Upper lobe of right lung (tissue), 1 donor: ENCODE data around the gene HIRIP3. TPM values are rescaled to one million over a fixed set of nuclear protein-coding genes. Genes with fewer than 3 reads are reported as not detected.
"Not testable (repeated sequence)": the region's sequence is repeated elsewhere in the genome, so short reads cannot be mapped to it uniquely, and the experiment has no call there.

Experiments used
- ATAC-seq: fragments of 200-7000 bp; cut with Tn5 transposase; one replicate; pipeline ENCODE4 v1.9.1; 2020; ENCODE audit warnings: mild to moderate bottlenecking, moderate library complexity
- DNase-seq: peaks from one replicate; pipeline ENCODE4 v3.0.0-alpha.2; 2020
- H3K27ac ChIP-seq: fragments of 200-600 bp; one replicate; pipeline ENCODE4 v1.8.0; 2022
- H3K27me3 ChIP-seq: fragments of 200-600 bp; one replicate; pipeline ENCODE4 v1.8.0; 2022; ENCODE audit warnings: mild to moderate bottlenecking
- H3K36me3 ChIP-seq: fragments of 200-600 bp; one replicate; pipeline ENCODE4 v1.8.0; 2022
- H3K4me1 ChIP-seq: fragments of 200-600 bp; one replicate; pipeline ENCODE4 v1.8.0; 2022
- H3K4me3 ChIP-seq: fragments of 200-600 bp; one replicate; pipeline ENCODE4 v1.8.0; 2022; ENCODE audit warnings: mild to moderate bottlenecking
- H3K9me3 ChIP-seq: fragments of 200-600 bp; one replicate; pipeline ENCODE4 v1.8.0; 2022
- intact Hi-C: fragments of 100-400 bp; cut with DNase I; formaldehyde crosslinking; loops from one replicate; pipeline ENCODE4 v1.11.0; 2022
- total RNA-seq: library from RNA; stranded (reverse); fragmentation: NEBNext Ultra II Directional; extraction: Animal tissue kit (Norgen Biotek cat#: 25700); gene quantifications from one replicate; pipeline ENCODE4 v1.2.1, GENCODE V29; 2021
- TF ChIP-seq, protein P1 (sequence below): fragments of 200-600 bp; IDR thresholded peaks from one replicate; pipeline ENCODE4 v1.8.0; 2022; ENCODE audit warnings: antibody characterized with exemption
- donor health status: DM: no; HTN: yes; CAD: no; lungs with severe emphysema.

HIRIP3 gene
- total RNA-seq, 1 donor from 2014 or later: 20.3 TPM

DNA sequence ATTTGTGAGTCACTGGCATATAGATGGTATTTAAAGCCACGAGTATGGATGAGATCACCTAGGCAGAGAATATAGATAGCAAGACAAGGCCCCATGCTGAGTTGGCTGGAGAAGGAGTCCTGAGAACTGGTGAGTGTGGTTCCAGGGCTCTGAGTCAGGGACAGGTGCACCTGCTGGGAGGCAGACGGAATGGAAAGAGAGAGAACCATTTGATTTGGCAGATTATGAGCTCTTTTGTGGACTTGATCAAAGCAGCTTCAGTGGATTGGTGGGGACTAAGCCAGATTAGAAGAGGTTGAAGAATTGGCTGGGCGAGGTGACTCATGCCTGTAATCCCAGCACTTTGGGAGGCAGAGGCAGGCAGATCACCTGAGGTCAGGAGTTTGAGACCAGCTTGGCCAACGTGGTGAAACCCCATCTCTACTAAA lies 23.3 kb upstream of the HIRIP3 start:
- intact Hi-C loops: loop anchor here (10.0 kb wide), 1 partner anchor 324 kb away; no protein-coding TSS in a partner anchor
- no peak for DNase-seq
- Histone ChIP-seq H3K36me3 (no peaks in the 10 kb centered on the region), H3K27me3 (no peaks in the 10 kb centered on the region), H3K9me3 (no peaks in the 10 kb centered on the region), H3K27ac (no peak overlapping the region), H3K4me3 (no peak overlapping the region), H3K4me1 (no peaks in the 10 kb centered on the region)
- TF ChIP-seq, protein P1, sequence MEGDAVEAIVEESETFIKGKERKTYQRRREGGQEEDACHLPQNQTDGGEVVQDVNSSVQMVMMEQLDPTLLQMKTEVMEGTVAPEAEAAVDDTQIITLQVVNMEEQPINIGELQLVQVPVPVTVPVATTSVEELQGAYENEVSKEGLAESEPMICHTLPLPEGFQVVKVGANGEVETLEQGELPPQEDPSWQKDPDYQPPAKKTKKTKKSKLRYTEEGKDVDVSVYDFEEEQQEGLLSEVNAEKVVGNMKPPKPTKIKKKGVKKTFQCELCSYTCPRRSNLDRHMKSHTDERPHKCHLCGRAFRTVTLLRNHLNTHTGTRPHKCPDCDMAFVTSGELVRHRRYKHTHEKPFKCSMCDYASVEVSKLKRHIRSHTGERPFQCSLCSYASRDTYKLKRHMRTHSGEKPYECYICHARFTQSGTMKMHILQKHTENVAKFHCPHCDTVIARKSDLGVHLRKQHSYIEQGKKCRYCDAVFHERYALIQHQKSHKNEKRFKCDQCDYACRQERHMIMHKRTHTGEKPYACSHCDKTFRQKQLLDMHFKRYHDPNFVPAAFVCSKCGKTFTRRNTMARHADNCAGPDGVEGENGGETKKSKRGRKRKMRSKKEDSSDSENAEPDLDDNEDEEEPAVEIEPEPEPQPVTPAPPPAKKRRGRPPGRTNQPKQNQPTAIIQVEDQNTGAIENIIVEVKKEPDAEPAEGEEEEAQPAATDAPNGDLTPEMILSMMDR: no peak
- no peak for ATAC-seq

DNA sequence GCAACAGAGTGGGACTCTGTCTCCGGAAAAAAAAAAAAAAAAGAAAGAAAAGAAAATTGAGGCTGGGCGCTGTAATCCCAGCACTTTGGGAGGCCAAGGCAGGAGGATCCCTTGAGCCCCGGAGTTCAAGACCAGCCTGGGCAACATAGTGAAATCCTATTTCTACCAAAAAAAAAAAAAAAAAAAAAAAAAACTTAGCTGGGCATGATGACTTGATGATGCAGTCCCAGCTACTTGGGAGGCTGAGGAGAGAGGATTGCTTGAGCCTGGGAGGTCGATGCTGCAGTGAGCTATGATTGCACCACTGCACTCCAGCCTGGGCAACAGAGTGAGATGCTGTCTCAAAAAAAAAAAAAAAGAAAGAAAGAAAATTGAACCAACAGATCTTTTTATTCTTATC lies 22.5 kb upstream of the HIRIP3 start:
- not testable (repeated sequence) for DNase-seq, H3K27ac ChIP-seq, H3K27me3 ChIP-seq, H3K4me1 ChIP-seq, H3K4me3 ChIP-seq, ATAC-seq, H3K9me3 ChIP-seq, H3K36me3 ChIP-seq
- intact Hi-C loops: loop anchor here (10.0 kb wide), 1 partner anchor 323 kb away; no protein-coding TSS in a partner anchor

DNA sequence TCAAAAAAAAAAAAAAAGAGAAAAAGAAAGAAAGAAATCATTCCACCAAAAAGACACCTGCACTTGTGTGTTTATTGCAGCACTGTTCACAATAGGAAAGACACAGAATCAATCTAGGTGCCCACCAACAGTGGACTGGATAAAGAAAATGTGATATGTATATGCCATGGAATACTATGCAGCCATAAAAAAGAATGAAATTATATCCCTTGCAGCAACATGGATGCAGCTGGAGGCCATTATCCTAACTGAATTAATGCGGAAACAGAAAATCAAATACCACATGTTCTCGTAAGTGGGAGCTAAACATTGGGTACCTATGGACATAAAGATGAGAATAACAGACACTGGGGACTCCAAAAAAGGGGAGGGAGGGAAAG lies 21.9 kb upstream of the HIRIP3 start:
- no peaks in the 10 kb centered on the region for H3K36me3 ChIP-seq
- intact Hi-C loops: loop anchor here (10.0 kb wide), 1 partner anchor 322 kb away; no protein-coding TSS in a partner anchor
- no peak overlapping the region for H3K27ac ChIP-seq
- H3K4me1 ChIP-seq: no peaks in the 10 kb centered on the region
- H3K27me3 ChIP-seq: peaks cover 2% of the 10 kb centered on the region
- DNase-seq (no peak), ATAC-seq (no peak)
- no peak overlapping the region for H3K4me3 ChIP-seq
- H3K9me3 ChIP-seq: no peaks in the 10 kb centered on the region
- TF ChIP-seq, protein P1: no peak

DNA sequence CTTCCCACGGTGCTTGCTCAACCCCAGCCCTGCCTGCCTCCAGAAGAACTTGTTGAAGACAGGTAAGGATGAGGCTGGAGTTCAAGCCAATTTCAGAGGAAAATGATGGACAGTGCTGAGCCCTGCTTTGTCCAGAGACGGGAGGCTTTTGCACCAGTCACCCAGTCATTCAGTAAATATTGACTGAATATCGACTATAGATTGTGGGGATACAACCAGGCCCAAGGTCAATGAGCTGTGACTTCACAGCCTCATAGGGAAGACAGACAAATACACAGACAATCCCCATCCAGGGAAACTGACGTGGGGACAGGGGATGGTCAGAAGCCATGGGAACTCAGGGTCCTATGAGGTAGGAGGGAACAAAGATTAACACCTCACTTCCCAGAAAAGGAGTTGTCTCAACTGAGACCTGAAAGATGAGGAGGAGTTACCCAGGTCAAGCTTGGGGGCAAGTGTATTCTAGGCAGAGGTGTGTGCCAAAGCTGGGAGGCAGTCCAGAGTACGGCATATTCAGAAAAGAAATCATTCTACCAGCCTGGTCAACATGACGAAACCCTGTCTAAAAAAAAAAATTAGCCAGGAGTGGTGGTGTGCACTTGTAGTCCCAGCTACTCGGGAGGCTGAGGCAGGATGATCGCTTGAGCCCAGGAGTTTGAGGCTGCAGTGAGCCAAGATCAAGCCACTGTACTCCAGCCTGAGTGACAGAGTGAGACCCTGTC lies 21.3 kb upstream of the HIRIP3 start:
- TF ChIP-seq, protein P1: no peak
- DNase-seq (no peak), ATAC-seq (no peak)
- H3K27me3 ChIP-seq: peaks cover 8% of the 10 kb centered on the region
- no peaks in the 10 kb centered on the region for H3K9me3 ChIP-seq
- H3K36me3 ChIP-seq: no peaks in the 10 kb centered on the region
- intact Hi-C loops: loop anchor here (10.0 kb wide), 1 partner anchor 322 kb away; no protein-coding TSS in a partner anchor
- no peaks in the 10 kb centered on the region for H3K4me1 ChIP-seq
- no peak overlapping the region for H3K27ac ChIP-seq
- H3K4me3 ChIP-seq: no peak overlapping the region

DNA sequence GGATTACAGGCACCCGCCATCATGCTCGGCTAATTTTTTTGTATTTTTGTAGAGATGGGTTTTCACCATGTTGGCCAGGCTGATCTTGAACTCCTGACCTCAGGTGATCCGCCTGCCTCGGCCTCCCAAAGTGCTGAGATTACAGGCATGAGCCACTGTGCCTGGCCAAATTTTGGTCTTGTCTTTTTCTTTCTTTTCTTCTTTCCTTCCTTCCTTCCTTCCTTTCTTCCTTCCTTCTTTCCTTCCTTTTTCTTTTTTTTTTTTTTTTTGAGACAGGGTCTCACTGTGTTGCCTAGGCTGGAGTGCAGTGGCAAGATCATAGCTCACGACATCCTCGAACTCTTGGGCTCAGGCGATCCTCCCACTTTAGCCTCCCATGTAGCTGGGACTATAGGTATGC lies 20.0 kb upstream of the HIRIP3 start:
- ATAC-seq, H3K36me3 ChIP-seq, H3K27ac ChIP-seq, DNase-seq, H3K4me3 ChIP-seq, H3K4me1 ChIP-seq, H3K9me3 ChIP-seq: not testable (repeated sequence)
- peaks cover 20% of the 10 kb centered on the region for H3K27me3 ChIP-seq
- intact Hi-C loops: loop anchor here (10.0 kb wide), 1 partner anchor 321 kb away; no protein-coding TSS in a partner anchor

DNA sequence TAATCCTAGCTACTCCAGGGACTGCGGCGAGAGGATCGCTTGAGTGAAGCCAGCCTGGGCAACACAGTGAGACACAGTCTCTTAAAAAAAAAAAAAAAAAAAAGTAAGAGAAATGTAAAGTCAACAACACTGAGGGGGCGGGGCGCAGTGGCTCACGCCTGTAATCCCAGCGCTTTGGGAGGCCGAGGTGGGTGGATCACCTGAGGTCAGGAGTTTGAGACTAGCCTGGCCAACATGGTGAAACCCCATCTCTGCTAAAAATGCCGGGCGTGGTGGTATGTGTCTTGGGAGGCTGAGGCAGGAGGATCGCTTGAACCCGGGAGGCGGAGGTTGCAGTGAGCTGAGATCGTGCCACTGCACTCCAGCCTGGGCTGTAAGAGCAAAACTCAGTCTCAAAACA lies 17.2 kb upstream of the HIRIP3 start:
- not testable (repeated sequence) for ATAC-seq, H3K36me3 ChIP-seq, DNase-seq, H3K4me1 ChIP-seq, H3K4me3 ChIP-seq, H3K9me3 ChIP-seq, H3K27ac ChIP-seq
- peaks cover 42% of the 10 kb centered on the region for H3K27me3 ChIP-seq
- intact Hi-C loops: loop anchor here (10.0 kb wide), 1 partner anchor 318 kb away; no protein-coding TSS in a partner anchor

DNA sequence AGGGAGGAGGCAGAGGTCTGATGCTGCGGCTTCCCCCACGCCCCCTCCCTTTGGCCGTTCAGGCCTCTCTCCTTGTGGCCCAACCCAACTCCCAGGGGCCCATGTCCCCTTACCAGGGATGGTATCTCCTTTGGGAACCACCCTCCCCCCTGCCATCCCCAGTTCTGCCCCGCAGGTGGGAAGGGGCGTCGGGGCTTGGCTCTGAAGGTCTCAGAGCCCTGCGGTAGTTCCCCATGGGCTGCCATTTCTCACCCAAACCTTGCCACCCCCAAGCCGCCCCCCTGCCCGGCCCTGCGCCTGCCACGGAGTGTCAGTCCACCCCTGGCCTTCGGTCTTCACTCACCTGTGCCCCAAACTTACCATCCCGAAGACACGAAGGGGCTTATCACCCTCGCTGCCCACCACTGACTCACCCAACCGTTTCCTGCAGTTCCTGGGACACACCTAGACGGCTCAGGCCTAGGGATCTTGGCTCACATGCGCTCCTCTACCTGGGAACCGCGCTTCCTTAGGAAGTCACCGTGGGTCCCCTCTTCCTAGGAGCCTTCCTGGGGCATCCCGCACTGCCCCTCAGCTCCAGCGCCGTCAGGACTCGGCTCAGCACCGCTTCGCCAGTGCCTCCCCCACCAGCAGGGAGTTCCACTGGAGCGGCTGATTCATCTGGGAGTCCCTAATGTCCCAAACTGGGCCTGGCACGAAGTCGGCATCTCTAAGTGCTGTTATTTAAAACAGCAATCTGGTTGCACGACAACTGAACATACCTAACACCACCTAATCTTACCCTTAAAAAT lies 16.5 kb upstream of the HIRIP3 start:
- TF ChIP-seq, protein P1: no peak
- Histone ChIP-seq H3K4me1 (peaks cover 5% of the 10 kb centered on the region), H3K27ac (no peak overlapping the region), H3K27me3 (peaks cover 42% of the 10 kb centered on the region), H3K36me3 (no peaks in the 10 kb centered on the region), H3K4me3 (no peak overlapping the region), H3K9me3 (no peaks in the 10 kb centered on the region)
- DNase-seq: no peak
- intact Hi-C loops: loop anchor here (10.0 kb wide), 1 partner anchor 317 kb away; no protein-coding TSS in a partner anchor
- ATAC-seq: no peak
